Inferior parietal cortex (tissue), 1 donor: ENCODE measurements around the gene NKX1-1.
"Not testable (repeated sequence)": the region's sequence is repeated elsewhere in the genome, so short reads cannot be mapped to it uniquely, and the experiment has no call there.

ENCODE experiments used
- DNase-seq: peaks from one replicate; pipeline ENCODE4 v3.0.0-alpha.2; 2016; ENCODE audit errors: extremely low spot score

Gene NKX1-1

DNA sequence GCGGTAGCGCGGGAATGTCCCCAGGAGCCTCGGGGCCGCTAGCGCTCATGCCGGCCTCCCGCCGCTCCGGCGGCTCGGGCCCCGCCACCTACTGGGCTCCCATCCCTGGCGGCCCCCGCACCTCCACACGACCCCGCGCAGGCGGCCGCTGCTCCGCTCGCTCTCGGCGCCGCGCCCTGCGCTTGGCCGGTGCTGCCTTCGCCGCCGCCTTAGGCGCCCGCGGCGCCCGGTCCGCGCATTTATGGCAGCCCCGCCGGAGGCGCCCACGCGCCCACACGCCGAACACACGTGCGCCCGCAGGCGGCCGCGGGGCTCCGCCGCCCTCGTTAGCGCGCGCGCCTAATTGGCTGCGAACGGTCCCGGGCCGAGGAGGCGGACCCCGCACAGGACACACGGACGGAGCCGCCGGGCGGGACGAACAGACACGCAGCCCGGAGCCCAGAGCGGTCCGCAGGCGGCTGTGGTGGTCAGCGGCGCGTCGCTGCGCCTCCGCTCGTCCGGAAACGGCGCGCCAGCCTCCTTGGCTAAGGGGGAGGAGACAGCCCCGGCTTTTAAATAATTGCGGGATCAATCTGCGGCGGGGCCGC is at the start of gene NKX1-1:
TSS of gene NKX1-1 (minus strand) at position 49 of the 587 bp plus-strand sequence. CDS start at position 49, 0 bp downstream.
- no peak for DNase-seq

DNA sequence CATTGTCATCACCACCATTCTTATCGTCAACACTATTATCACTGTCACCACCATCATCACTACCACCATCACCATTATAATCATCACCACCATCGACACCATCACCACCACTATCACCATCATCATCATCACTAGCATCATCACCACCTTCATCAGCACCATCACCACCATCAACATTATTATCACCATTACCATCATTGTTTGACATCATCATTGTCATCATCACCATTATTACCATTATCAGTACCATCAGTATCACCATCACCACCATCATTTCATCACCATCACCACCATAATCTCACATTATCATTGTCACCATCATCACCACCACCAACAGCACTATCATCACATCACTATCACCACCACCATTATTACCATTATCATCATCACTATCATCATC is 47.5 kb upstream of the NKX1-1 start:
- no peak for DNase-seq

DNA sequence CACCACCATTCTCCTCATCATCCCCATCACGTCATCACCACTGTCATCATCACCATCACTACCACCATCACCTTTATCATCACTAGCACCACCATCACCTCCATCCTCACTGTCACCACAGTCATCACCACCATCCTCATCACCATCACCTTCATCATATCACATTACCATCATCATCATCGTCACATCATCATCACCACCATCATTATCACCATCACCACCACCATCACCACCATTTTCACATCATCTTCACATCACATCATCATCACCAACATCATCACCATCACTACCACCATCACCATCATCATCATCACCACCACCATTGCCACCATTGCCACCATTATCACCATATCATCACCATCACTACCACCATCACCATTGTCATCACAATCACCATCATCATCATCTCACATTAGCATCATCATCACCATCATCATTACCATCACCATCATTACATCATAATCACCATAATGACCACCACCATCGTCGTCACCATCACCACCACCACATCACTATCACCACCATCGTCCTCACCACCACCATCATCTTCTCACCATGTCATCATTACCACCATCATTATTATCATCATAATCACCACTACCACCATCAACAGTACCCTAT is 46.3 kb upstream of the NKX1-1 start:
- no peak for DNase-seq

DNA sequence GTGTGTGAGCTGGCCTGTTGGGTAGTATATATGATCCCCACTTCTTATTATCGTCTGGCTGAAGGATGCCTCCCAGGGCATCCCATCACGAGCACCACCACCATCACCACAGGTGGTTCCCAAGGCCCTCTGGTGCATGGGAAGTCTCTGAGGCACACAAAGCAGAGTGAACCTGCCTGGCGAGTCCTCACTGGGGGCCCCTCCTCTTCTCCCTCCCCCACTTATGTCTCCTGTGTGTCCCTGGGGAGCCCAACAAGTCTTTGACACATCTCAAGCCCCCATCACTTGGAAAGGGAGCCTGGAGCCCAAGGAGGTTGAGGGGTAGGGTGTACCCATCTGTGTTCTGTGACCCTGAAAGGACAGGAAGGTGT is 45.5 kb upstream of the NKX1-1 start:
- DNase-seq: no peak

DNA sequence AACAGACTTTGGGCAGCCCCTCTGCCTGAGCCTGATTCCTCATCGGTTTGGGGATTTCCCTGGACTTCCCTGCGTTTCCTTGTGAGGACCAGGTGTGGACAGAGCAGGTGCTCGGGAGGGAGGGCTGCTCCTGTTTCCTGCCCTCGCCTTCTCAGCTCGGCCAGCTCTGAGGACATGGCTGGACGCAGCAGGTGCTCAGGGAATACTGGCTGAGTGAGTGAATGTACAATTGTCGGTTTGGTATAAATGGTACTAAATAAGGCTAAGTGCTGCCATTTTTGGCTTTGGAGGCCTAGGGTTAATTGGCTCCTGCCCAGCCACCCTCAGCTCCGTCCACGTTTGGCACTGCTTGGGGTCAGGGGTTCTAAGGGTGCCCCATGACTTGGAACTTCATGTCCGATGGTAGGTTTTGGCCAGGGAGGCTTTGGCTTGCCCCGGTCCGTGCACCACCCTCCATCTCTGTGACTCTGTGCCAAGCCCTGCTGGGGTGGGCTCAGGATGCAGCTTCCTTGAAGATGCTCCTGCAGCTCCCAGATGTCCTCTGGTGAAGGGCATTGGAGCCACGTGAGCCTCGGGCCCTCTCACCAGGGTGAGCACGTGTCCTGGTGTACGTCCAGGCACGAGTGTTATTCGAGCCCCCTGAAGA is 45.0 kb upstream of the NKX1-1 start:
- no peak for DNase-seq

DNA sequence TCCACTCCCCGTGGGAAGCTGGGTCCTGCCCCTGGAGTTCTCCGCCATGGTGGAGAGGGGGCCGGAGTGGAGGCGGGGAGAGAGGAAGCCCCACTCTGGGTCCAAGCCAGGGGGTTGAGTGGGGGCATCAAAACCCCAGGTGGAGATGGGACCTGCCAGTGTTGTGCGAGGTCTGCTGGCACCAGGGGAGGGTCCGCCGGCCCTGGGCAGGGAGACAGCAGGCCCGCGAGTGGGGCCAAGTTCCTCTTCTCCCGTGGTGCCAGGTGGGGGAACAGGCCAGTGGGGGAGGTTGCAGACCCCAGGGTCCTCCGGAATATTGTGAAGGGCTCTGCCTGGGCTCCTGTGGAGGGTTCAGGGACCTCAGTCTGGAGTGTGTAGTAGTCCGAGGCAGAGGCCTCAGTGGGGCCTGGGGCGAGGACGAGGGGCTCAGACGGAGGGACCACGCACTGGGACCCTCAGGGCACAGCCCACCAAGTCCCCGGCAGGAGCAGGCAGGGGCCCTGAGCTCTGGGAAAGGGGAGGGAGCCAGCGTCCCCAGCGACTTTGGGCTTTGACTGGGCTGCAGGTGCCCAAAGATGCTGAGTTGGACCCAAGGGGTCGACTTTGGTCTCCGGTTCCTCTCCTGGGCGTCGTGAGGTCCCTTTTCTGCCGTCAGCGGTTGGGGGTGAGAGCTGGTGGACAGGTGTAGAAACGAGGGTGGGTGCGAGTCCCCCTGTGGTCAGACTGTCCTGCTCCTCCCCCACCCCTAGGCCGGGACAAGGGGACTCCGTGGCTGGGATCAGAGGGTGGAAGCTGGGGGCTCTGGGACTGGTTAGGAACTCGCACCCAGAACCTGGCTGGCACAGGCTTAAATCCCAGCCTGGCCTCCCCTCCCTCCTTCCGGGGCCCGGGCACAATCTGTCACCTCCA is 43.8 kb upstream of the NKX1-1 start:
- DNase-seq: no peak

DNA sequence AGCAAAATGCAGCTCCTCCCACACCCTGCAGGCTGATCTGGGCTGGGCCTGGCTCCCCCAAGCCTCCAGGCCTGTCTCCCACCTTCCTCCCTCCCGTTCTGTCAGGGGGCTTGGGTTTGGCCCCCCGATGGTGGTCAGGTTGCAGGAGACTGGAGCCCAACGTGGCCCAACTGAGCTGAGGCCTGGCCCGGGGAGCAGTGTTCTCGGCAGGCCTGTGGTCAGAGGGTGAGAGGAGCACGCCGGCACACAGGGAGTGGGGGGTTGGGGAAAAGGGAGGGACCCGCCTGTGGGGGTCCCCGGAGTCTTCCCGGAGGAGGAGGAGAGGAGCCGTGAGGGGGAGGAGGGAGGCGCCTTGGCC is 43.2 kb upstream of the NKX1-1 start:
- no peak for DNase-seq

DNA sequence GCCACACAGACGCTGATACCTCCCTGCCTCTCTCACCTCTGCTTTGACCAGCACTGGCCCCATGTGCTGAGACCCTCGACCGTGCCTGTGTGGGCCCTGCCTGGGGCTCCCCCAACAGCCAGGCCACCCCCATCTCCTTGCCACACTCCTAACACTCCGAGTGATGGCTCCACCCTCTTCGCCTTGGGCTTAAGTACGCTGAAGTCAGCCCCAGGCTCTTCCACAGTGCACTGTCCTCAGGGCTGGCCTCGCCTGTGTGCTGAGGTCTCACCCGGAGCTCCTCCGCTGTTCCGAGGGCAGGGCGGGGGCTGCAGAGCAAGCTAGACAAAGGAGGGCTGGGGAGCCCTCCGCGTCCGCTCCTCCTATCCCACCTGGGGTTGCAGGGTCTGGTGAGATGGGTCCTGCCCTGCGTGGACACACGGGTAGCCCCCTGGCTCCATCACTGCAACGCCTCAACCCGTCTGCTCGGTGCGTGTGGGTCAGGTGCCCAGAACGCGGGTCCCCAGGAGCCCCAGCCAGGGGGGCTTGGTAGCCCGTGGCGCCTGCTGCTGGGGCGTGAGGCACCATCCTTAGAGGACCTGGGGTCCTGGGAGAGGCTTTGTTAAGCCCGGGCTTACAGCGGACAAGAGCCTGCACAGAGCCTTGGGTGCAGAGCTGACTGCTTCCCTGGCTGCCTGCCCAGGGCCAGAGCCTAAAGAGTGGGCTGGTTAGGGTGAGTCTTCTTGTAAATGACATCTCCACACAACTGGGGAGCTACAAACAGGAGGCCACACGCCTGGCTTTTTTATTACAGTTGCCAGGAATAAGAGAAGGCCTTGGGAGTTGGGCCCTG is 42.6 kb upstream of the NKX1-1 start:
- no peak for DNase-seq

DNA sequence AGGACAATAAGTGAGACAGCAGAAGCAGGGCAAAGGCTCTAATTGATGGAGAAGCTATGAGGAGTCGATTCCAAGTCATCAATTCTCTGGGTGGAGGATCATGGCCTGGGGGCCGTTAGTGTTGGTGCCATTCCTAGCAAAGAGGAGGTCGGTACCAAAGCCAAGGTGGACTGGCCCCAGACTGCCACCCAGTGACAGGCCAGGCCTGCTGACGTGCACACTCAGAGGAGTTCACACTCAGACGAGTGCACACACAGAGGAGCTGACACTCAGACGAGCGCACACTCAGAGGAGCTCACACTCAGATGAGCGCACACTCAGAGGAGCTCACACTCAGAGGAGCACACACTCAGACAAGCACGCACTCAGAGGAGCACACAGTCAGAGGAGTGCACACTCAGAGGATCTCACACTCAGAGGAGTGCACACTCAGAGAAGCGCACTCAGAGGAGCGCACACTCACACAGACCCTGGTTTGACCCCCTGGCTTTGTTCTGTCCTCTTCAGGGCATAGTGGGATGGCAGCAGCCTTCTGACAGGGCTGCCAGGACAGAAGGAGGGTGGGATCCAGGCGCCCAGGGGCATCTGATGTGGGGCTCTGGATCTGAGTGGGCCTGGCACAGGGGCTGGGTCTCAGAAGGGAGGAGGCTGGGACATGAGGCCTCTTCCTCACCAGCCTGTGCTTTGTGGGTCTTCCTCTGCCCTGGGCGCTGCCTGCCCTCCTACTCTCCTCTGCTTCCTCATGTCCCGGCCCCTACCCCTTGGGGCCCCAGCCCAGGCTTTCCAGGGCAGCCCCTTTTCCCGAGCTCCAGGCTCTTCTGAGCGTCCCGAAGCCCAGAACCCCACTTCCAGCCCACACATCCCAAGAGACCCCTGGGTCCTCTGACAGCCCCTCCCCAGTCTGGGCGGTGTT is 41.7 kb upstream of the NKX1-1 start:
- DNase-seq: no peak

DNA sequence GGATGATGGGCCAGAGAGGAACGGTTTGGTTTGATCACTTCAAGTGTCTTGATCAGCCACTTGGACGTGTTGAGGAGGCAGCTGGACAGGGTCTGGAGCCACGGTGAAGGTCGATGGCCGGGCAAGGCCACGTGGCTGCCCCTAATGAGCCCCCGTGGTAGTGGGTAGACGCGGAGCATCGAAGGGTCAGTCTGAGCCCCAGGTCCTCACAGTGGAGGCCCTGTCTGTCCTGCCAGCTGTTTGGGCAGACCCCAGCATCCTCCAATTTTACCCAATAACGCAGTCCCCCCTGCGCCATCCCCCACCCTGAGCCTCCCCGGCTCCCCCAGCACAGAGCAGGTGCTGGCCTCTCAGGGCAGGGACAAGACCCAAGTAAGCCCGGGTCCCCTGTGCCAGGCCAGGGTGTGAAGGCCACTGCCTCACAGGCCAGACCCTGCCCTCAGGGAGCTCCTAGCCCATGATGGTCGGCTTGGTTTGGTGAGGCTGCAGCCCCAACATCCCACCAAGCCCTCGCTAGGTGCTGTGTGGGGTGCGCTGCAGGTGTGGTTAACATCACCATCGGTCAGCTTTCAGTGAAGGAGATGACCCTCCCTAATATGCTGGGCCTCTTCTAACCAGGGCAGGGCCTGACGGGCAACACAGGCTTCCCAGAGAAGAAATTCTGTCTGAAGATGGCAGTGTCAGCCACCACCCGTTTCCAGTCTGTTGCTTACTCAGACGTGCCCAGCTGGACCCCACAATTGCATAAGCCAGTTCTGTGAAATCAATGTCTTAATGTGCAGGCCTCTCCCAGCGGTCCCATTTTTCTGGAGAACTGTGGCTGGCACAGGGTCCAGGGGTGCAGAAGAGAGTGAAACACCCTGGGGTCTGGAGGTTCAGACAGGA is 40.5 kb upstream of the NKX1-1 start:
- no peak for DNase-seq

DNA sequence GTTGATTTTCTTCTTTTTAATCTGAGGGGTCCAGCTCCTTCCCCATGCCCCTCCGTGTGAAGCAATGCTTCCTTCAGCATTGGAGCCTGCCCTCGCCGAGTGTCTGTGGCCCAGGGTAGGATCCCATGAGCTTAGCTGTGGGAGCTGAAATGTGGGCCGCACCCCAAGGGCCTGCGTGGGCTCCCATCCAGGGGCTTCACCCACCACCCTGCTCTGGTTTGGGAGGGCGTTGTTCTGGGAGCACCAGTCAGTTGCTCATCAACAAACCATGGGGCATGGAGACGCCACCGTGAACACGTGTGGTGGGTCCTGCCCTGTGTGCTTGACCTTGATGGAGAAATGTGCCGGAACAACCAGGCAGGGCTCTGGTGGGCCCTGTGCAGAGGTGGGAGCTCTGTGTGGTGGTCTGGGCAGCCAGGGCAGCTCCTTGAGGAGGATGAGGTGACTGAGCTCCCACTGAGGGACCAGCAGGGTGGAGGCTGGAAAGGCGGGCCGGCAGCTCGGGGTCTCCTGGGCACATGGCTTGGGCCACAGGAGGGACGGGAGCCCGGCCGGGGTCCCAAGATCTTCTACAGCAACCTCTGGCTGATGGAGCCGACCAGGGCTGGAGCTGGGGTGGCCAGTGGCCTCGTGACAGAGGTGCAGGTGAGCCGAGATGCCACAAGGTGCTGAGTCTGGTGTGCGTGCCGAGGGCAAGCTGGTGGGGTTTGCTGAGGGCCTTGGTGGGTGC is 39.6 kb upstream of the NKX1-1 start:
- no peak for DNase-seq

DNA sequence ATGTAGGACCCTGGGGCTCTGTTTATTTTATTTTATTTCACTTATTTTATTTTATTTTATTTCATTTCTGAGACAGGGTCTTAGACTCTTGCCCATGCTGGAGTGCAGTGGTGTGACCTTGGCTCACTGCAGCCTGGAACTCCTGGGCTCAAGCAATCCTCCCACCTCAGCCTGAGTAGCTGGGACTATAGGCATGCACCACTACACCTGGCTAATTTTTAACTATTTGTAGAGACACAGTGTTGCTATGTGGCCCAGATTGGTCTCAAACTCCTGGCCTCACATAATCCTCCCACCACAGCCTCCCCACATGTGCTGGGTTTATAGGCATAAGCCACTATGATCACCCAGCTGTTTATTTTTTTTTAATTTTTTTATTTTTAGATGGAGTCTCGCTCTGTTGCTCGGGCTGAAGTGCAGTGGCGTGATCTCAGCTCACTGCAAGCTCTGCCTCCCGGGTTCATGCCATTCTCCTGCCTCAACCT is 37.5 kb upstream of the NKX1-1 start:
- not testable (repeated sequence) for DNase-seq

DNA sequence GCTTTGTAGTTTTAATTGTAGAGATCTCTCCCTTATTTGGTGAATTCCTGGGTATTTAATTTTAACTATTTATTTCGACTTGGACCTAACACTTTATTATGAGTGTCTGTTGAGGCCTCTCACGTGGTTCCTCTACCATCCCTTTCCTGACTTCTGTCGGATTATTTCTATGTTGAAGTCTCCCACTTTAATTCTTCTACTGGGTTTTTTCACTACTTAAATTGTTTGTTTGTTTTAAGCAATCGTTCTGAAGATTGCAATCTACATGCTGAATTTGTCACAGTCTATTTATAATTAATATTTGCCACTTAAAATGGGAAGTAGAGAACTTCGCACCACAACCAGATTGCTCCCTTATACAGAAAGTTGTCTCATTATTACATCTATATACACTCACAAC is 20.8 kb upstream of the NKX1-1 start:
- DNase-seq: no peak

DNA sequence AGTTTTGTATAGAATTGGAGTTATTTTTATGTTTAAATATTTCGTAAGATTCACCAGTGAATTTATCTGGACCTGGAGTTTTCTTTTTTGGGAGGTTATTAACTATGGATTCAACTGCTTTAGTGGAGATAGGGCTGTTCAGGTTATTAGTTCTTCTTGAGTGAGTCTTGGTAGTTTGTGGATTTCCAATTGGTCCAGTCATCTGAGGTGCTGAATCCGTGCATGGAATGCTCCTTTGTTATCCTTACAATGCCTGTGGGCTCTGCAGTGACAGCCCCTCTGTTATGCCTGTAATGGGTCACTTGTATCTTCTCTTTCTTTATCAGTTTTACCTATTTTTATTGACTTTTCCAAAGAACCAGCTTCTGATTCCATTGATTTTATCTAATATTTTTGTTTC is 15.4 kb upstream of the NKX1-1 start:
- DNase-seq: no peak

DNA sequence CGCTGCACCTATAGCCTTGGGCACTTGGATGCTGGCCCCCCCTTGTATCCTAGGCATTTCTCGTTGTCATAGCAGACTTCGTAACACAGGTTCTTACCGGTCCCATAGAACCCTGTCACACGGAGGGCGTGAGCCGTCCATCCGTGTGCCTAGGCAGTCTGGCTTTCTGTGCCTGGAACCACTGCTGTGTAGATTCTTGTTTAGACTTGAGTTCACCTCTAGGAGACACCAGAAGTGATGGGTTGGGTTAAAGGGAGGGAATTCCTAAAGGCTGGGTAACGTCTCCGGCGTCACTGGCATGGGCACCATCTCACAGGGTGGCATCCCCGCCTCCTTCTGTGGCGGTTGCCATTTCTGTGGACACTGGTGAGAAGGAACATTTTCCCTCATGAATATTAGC is 13.5 kb upstream of the NKX1-1 start:
- no peak for DNase-seq

DNA sequence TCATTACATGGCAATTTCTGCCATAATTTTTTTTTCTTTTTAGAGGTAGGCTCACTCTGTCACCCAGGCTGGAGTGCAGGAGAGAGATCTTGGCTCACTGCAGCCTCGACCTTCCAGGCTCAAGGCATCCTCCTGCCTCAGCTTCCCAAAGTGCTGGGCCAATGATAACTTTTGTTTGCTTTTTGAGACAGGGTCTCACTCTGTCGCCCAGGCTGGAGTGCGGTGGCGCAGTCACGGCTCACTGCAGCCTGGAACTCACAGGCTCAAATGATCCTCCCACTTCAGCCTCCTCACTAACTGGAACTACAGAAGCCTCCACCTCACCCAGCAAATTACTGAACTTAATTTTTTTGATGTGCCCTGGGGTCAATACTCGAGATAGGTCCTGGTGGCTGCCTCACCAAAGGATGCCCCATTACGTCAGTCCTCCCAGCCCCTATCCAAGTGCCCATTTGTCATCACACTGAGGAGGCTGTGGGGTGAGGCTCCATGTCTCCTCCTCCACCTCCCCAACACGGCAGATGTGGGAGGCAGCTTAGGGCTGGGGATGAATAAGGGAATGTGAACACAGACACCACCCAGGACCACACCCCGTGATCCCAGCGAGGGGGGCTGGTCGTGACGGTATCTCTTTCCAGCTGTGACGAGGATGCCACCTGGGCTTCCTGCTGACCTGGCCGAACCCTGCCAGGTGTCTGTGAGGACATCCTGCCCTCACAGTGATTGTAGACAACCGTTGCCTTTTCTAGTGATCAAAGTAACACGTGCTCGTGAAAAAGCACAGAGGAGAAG is 12.4 kb upstream of the NKX1-1 start:
- no peak for DNase-seq

DNA sequence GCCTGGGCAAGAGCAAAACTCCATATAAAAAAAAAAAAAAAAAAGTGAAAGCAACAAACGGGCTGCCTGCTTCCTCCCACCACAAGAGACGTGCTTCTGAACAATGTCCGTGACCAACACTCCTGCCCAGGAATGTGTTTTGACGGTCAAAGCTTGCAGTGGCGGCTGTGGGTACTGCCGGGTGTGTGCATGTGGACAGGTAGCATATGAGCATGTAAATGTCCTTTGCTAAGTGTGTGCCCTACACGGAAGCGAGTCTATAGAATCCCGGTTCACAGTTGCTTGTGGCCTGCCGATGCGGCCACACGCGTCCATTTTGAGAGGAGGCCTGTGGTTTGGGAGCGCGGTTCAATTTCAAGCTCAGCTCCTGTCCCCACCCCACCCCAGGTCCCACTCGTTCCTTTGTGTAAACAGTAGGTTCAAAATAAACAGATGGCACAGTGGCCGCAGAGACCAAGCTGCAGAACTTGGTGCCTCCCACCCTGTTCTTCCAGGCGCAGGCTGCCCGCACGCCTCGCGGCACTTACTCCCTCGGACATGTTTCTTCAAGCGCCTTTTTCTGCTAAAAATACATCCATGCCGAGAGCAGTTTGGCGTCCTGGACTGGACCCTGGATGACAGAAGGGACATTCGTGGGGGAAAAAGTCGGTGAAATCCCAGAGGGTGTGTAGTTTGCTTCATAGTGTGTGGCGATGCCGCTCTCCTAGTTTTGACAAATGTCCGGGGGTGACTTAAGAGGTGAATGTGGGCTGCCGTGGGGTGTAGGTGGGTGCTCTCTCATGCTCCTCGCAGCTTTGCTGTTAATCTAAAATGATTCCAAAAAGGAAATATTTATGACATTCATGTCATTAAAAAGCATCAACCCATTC is 11.5 kb upstream of the NKX1-1 start:
- DNase-seq: no peak
